Stimulated activated naive B cell treated with anti-CD40 and anti-IgM and Interleukin-4, amounts not matched to agents 10 μg/mL and 1 μg/mL and 100 μg/mL, for 72 hours (primary cell): ENCODE results near the gene PLEKHG1.
A peak's percentile ranks its signal among the peaks of the same experiment; 100 is the strongest.

ENCODE experiments used
- ATAC-seq, 2 donors: fragments of 150-1000 bp; cut with Tn5 transposase; replicated peaks; 2 replicates each; pipeline ENCODE4 v1.10.0; 2021; ENCODE audit warnings: moderate library complexity in 1 of 2
- DNase-seq: peaks from one replicate; pipeline ENCODE4 v3.0.0; 2021
- H3K27ac Mint-ChIP-seq: one replicate; pipeline ENCODE4 v1.8.0; 2022; ENCODE audit warnings: mild to moderate bottlenecking, mixed read lengths
- H3K27me3 Mint-ChIP-seq, 2 donors: one replicate each; pipeline ENCODE4 v1.8.0; 2022; ENCODE audit warnings: mixed read lengths in 2 of 2
- H3K36me3 Mint-ChIP-seq, 2 donors: one replicate each; pipeline ENCODE4 v1.8.0; 2022; ENCODE audit warnings: mixed read lengths in 2 of 2, mild to moderate bottlenecking in 1 of 2
- H3K4me1 Mint-ChIP-seq, 2 donors: one replicate each; pipeline ENCODE4 v1.8.0; 2022; ENCODE audit warnings: mixed read lengths in 2 of 2, mild to moderate bottlenecking in 1 of 2
- H3K4me3 Mint-ChIP-seq, 2 donors: one replicate each; pipeline ENCODE4 v1.8.0; 2022; ENCODE audit warnings: mild to moderate bottlenecking in 2 of 2, mixed read lengths in 2 of 2, moderate library complexity in 1 of 2
- H3K9me3 Mint-ChIP-seq, 2 donors: one replicate each; pipeline ENCODE4 v1.8.0; 2022; ENCODE audit warnings: mixed read lengths in 2 of 2, mild to moderate bottlenecking in 1 of 2

The PLEKHG1 gene

DNA sequence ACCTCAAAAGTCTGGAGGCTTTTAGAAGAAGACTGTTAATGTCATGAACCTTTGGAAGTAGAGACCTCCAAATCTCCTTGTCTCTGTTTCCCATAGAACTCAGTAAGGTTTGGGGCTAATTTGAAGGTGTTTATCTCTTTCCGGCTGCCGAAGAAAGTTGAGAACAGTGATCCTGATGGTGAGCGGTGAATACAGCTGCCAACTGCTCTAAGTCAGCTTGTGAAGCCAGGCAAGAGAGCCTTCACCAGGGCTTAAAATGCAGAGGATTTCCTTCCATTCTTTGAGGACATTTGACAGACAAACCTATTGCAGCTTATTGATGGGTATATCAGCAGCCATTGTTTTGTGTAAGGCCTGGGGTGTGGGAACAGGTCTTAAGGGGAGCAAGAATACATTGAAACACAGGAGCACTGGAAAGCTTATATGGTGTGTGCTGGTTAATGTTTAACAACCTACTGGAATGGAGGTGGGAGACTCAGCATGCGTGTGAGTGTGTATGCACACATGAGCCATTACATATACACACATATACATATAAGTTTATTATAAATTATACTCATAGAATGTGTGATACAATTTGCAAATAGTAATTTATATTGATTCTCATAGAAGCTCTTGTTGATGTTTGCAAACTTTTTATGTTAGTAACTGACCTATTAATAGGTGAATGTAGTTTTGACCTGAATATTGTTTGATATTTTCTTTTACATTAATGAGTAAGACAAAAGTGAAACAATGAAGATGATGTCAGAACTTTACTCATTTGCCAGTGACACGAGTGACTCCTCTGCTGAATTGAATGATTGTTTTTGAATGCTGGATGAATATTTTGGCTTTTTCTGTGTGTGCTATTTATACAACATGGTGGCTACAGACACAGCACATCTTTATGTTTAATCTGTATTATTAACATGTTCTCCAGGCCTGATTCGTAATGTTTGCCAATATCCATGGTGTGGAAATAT, 18.1 kb downstream of the PLEKHG1 start:
- no peak for DNase-seq
- no peak overlapping the region for H3K4me3 Mint-ChIP-seq

GRCh38 chr6:150619275-150619674, 19.6 kb downstream of the PLEKHG1 start:
- ATAC-seq = no peak
- H3K4me3 Mint-ChIP-seq = no peak overlapping the region
- H3K9me3 Mint-ChIP-seq = peaks cover 2 to 4% of the 10 kb centered on the region in 2 donors
- no peak for DNase-seq
- no peak overlapping the region for H3K27ac Mint-ChIP-seq
- peaks cover 56 to 89% of the 10 kb centered on the region in 2 donors for H3K4me1 Mint-ChIP-seq
- H3K27me3 Mint-ChIP-seq = no peaks in the 10 kb centered on the region
- peaks cover 15 to 24% of the 10 kb centered on the region in 2 donors for H3K36me3 Mint-ChIP-seq

More for the DNA sequence above, 18.1 kb downstream of the PLEKHG1 start:
- peak overlapping the region; percentile 42 for H3K27ac Mint-ChIP-seq
- H3K36me3 Mint-ChIP-seq = peaks cover 17 to 24% of the 10 kb centered on the region in 2 donors
- ATAC-seq = no peak
- no peaks in the 10 kb centered on the region for H3K27me3 Mint-ChIP-seq
- peaks cover 58 to 93% of the 10 kb centered on the region in 2 donors for H3K4me1 Mint-ChIP-seq
- H3K9me3 Mint-ChIP-seq = peaks cover 2 to 4% of the 10 kb centered on the region in 2 donors

DNA sequence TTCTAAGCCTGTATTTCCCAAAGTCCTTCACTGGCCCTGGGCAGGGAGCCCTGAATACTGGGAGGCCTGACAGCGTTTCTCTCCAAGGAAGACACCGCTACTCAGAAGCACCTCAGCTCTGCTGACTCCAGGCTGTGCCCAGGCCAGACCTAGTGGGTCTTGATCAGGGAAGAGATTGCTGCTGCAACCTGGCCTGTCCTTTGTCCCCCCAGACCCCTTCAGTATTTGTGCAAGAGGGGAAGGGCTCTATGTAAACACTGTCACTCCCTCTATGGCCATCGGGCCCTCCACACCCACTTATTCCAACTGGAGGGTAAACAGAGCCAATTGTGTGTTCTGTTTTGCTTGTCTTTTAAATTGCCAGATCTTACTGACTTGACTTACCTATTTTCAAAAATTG, 20.6 kb downstream of the PLEKHG1 start:
- H3K4me1 Mint-ChIP-seq = peaks cover 55 to 86% of the 10 kb centered on the region in 2 donors
- H3K4me3 Mint-ChIP-seq = no peak overlapping the region
- H3K9me3 Mint-ChIP-seq = peaks cover 2 to 4% of the 10 kb centered on the region in 2 donors
- ATAC-seq (no peak), DNase-seq (no peak)
- no peaks in the 10 kb centered on the region for H3K27me3 Mint-ChIP-seq
- H3K36me3 Mint-ChIP-seq = peaks cover 14 to 22% of the 10 kb centered on the region in 2 donors
- peak overlapping the region; percentile 82 for H3K27ac Mint-ChIP-seq

- H3K4me3 Mint-ChIP-seq = no peak overlapping the region
- H3K9me3 Mint-ChIP-seq = peaks cover 2 to 5% of the 10 kb centered on the region in 2 donors
- no peaks in the 10 kb centered on the region for H3K27me3 Mint-ChIP-seq
- H3K4me1 Mint-ChIP-seq = peaks cover 57 to 86% of the 10 kb centered on the region in 2 donors
- no peak for DNase-seq
- peak overlapping the region; percentile 82 for H3K27ac Mint-ChIP-seq
- ATAC-seq = no peak
- H3K36me3 Mint-ChIP-seq = peaks cover 16 to 27% of the 10 kb centered on the region in 2 donors
Measured at GRCh38 chr6:150620763-150621162, 21.1 kb downstream of the PLEKHG1 start.

GRCh38 chr6:150622476-150622875, 22.8 kb downstream of the PLEKHG1 start:
- Mint-ChIP-seq H3K36me3 (peaks cover 28 to 33% of the 10 kb centered on the region in 2 donors), H3K27ac (peak overlapping the region; percentile 96), H3K9me3 (peaks cover 4 to 7% of the 10 kb centered on the region in 2 donors), H3K4me3 (peak overlapping the region; percentile 37 to 52), H3K4me1 (peaks cover 56 to 88% of the 10 kb centered on the region in 2 donors), H3K27me3 (no peaks in the 10 kb centered on the region)
- DNase-seq (no peak), ATAC-seq (no peak)

DNA sequence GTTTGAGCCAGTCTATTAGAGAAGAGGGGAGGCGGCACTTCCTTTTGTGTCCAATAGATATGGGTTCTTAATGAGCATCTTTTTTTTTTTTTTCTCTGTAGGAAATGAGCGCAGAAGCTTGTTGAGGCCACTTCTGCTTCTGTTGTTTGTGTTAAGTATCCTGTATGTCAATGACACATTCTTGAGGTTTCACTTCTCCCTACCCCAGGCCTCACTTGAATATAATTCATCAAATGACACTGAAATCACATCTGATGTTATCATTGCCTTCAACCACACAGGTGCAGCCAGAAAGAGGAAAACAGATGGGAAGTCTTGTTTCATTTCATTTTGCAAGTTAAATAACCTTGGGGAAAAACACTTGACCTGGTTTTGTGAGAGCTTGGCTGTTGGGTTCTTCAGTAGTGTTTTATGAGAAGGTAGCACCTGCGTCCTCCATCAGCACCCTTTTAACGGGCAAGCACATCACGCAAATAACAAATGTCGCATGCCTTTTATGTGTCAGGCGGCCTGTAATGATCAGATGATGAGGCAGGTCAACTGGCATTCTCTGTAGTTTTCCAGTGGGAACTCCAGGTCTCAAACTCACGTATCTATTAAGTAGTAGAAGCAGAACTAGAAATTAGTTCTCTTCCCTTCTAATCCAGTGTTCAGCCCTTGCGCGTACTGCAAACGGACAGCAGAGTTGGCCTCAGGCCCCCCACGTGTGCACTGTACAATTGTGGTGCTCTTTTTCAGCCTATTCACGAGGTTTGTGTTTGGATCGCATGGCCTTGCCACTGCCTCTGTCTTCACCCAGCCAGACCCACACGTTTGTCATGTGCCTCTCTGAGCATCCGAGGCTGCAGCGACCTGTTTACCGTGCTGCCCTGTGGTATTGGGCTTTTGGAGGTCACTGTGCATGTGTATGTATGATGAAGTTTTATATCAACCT, 23.5 kb downstream of the PLEKHG1 start:
- Mint-ChIP-seq H3K36me3 (peaks cover 28 to 33% of the 10 kb centered on the region in 2 donors), H3K27ac (peak overlapping the region; percentile 96), H3K4me1 (peaks cover 51 to 87% of the 10 kb centered on the region in 2 donors), H3K9me3 (peaks cover 4 to 7% of the 10 kb centered on the region in 2 donors), H3K27me3 (no peaks in the 10 kb centered on the region), H3K4me3 (peak overlapping the region; percentile 37 to 52)
- peak; percentile 93 for ATAC-seq
- DNase-seq = peak; percentile 79

- H3K27ac Mint-ChIP-seq = peak overlapping the region; percentile 96
- no peaks in the 10 kb centered on the region for H3K27me3 Mint-ChIP-seq
- H3K9me3 Mint-ChIP-seq = peaks cover 4 to 7% of the 10 kb centered on the region in 2 donors
- H3K36me3 Mint-ChIP-seq = peaks cover 31 to 38% of the 10 kb centered on the region in 2 donors
- H3K4me1 Mint-ChIP-seq = peaks cover 56 to 87% of the 10 kb centered on the region in 2 donors
- ATAC-seq (no peak), DNase-seq (no peak)
- peak overlapping the region; percentile 26 to 40 for H3K4me3 Mint-ChIP-seq
Measured at GRCh38 chr6:150624191-150624590, 24.5 kb downstream of the PLEKHG1 start.

DNA sequence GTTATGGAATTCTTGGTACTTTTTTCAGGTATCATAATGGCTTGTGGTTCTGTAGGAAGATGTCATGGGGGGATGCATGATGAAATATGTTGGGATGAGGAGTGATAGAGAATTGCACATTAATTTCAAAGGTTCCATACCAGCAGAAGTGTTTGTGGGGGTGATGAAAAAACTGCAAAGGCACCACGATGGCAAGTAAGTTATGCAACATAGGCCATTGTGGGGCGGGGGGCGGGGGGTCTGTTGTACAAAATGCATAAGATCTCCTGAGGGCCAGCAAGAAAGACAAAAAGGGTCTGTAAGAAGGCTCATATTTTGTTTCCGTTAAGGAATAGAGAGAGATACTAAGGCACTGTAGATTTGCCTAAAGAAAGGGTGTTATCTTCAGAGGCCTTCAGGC, 26.2 kb downstream of the PLEKHG1 start:
- H3K4me1 Mint-ChIP-seq = peaks cover 56 to 83% of the 10 kb centered on the region in 2 donors

GRCh38 chr6:150627154-150627553, 27.5 kb downstream of the PLEKHG1 start:
- Mint-ChIP-seq H3K27me3 (no peaks in the 10 kb centered on the region), H3K9me3 (peaks cover 2 to 3% of the 10 kb centered on the region in 2 donors), H3K4me3 (no peak overlapping the region), H3K4me1 (peaks cover 59 to 83% of the 10 kb centered on the region in 2 donors), H3K27ac (no peak overlapping the region), H3K36me3 (peaks cover 23 to 28% of the 10 kb centered on the region in 2 donors)
- no peak for DNase-seq
- ATAC-seq = no peak

More for the DNA sequence above, 26.2 kb downstream of the PLEKHG1 start:
- H3K27me3 Mint-ChIP-seq = no peaks in the 10 kb centered on the region
- H3K27ac Mint-ChIP-seq = peak overlapping the region; percentile 75
- H3K36me3 Mint-ChIP-seq = peaks cover 27 to 32% of the 10 kb centered on the region in 2 donors
- peaks cover 4 to 7% of the 10 kb centered on the region in 2 donors for H3K9me3 Mint-ChIP-seq
- DNase-seq (no peak), ATAC-seq (no peak)
- no peak overlapping the region for H3K4me3 Mint-ChIP-seq

GRCh38 chr6:150627585-150628025, 27.9 kb downstream of the PLEKHG1 start:
- H3K4me3 Mint-ChIP-seq = no peak overlapping the region
- DNase-seq (no peak), ATAC-seq (no peak)
- peaks cover 23 to 28% of the 10 kb centered on the region in 2 donors for H3K36me3 Mint-ChIP-seq
- H3K27me3 Mint-ChIP-seq = no peaks in the 10 kb centered on the region
- H3K9me3 Mint-ChIP-seq = peaks cover 2 to 3% of the 10 kb centered on the region in 2 donors
- H3K4me1 Mint-ChIP-seq = peaks cover 60 to 83% of the 10 kb centered on the region in 2 donors
- H3K27ac Mint-ChIP-seq = no peak overlapping the region

GRCh38 chr6:150628908-150629307, 29.2 kb downstream of the PLEKHG1 start:
- Mint-ChIP-seq H3K27me3 (no peaks in the 10 kb centered on the region), H3K27ac (peak overlapping the region; percentile 20), H3K4me1 (peaks cover 62 to 86% of the 10 kb centered on the region in 2 donors), H3K4me3 (peak overlapping the region in 1 of 2 donors; percentile 25), H3K36me3 (peaks cover 33 to 38% of the 10 kb centered on the region in 2 donors), H3K9me3 (peaks cover 2 to 3% of the 10 kb centered on the region in 2 donors)
- DNase-seq (no peak), ATAC-seq (no peak)

DNA sequence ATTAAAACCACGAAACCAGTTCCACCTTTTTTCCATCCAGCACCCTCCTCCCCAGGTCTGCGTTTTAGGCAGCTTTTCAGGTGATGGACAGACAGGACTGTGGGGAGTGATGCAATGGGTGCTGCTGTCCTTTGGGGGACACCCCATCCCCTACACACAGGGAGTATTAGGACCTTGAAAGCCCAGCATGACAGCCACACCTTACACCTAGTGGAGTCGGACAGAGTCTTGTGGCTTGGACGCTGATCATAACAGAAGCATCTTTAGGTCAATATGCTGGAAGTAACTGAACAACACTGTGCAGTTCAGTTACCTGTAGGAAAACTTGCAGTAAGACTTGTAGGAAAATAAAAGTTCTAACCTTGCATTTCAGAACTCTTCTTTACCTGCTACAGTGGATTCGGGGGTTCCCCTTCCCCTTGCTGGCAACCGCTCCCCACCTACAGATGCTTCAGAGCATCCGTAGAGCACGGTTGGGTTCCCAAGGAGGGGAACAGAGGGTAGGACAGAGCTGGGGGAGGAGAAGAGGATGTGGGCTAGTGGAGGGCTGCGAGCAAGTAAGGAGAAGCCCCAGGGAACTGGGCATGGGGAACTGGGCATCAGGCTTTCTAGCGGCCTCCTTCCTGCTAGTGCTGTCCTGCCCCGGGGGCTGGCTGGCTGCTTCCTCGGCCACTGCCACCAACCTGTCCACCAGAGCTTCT, 31.7 kb downstream of the PLEKHG1 start:
- peaks cover 55 to 78% of the 10 kb centered on the region in 2 donors for H3K4me1 Mint-ChIP-seq
- peak overlapping the region; percentile 99 for H3K27ac Mint-ChIP-seq
- H3K9me3 Mint-ChIP-seq = no peaks in the 10 kb centered on the region
- no peaks in the 10 kb centered on the region for H3K27me3 Mint-ChIP-seq
- ATAC-seq = peak; percentile 85 to 86
- H3K36me3 Mint-ChIP-seq = peaks cover 24 to 26% of the 10 kb centered on the region in 2 donors
- peak; percentile 83 for DNase-seq
- H3K4me3 Mint-ChIP-seq = peak overlapping the region; percentile 85 to 98

- Mint-ChIP-seq H3K4me3 (peak overlapping the region; percentile 85 to 98), H3K36me3 (peaks cover 19 to 21% of the 10 kb centered on the region in 2 donors), H3K27me3 (no peaks in the 10 kb centered on the region), H3K9me3 (no peaks in the 10 kb centered on the region), H3K27ac (peak overlapping the region; percentile 99), H3K4me1 (peaks cover 54 to 78% of the 10 kb centered on the region in 2 donors)
- no peak for DNase-seq
- ATAC-seq = no peak
Measured at GRCh38 chr6:150631984-150632642, 32.4 kb downstream of the PLEKHG1 start.
